NCI-H1436 treated with DMSO at 0.1 percent for 48 hours (cell line): ENCODE results near the gene ANKS1B.

Source experiments
- DNase-seq: peaks from one replicate; lab custom pipeline; 2025; lab: John Stamatoyannopoulos, UW

The ANKS1B gene

DNA sequence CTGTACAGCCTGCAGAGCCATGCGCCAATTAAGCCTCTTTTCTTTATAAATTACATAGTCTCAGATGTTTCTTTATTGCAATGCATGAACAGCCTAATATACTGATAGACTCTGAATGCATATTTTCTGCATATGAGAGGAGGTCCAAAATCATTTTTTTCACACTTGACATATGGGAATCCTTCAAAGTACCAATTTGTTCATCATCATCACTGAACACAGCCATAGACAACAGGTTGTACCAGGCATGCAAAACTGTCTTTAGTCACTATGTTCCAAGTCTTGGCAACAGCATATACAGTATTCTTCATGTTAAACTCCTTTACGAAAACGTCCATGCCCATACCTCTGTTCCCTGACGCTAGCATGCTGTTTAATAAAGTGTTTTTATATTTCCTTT is 807.9 kb downstream of the ANKS1B start:
- no peak for DNase-seq

DNA sequence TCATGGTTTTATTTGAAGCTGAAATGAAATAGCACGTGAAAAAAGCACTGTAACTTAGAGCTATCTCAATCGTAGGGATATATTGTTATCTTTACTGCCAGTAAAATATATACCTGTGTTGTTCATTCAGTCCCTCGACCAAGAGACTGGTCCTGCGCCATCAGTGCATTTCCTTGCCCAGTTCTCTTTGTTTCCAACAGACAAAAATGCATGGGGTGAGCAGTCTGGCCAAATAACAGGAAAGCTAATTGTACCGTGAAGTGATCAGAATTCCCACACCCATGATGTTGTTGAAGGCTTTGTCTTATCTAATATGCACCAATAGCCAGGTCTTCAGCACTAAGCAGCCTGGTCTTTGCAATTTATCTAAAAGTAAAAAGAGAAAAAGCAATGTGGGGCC is 814.3 kb downstream of the ANKS1B start:
- DNase-seq, result no peak

DNA sequence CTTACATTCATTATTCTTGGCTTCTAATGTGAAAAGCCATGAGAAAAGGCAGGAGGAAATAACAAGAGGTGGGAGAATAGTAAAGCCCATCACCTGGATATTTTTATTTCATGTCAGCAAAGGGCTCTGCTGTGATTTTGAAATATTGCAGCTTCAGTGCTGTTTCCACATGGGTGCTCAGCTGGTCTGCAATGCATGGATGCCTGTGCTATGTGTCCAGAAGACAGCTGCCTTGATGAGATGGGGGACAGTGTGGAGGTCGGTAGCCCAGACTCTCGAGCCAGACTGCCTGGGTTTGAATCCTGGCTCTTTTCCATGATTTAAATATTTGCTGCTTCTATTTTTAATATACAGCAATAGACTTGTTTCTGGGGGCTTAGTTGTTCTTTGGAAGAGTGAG is 814.7 kb downstream of the ANKS1B start:
- DNase-seq, result no peak

DNA sequence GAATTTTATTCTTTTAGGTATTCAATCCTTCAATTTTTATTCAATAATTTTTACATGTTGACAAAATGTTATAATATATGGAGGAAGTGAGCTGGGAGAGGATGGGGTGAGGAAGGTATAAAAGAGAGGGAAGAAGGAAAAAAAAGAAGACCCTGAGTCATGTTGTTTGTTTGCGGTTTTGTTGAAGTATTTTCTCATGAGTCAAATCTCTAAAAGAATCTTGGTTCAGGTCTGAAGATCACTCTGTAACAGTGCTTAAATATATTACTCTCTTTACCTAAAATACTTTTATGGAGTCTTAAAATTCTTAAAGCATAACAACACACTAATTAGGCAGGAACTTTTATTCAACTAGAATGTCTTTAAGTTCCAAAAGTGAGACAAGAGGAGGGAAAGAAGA is 826.8 kb downstream of the ANKS1B start:
- no peak for DNase-seq

DNA sequence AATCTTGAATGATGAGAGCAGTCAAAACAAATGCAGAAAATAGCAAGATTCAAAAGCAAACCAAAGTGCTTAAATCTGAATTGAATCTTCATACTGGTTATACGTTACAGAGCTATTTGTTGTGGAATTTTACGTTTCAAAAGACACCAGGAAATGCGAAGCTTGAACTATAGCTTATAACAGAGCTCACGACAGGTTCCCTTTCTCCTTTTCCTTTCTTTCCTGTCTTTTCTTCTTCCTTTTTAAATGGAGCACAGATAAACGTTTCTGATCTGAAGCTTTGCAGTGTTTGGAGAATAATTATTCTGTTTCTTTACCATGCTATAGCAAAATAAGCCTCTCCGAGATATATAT is 829.8 kb downstream of the ANKS1B start:
- no peak for DNase-seq

DNA sequence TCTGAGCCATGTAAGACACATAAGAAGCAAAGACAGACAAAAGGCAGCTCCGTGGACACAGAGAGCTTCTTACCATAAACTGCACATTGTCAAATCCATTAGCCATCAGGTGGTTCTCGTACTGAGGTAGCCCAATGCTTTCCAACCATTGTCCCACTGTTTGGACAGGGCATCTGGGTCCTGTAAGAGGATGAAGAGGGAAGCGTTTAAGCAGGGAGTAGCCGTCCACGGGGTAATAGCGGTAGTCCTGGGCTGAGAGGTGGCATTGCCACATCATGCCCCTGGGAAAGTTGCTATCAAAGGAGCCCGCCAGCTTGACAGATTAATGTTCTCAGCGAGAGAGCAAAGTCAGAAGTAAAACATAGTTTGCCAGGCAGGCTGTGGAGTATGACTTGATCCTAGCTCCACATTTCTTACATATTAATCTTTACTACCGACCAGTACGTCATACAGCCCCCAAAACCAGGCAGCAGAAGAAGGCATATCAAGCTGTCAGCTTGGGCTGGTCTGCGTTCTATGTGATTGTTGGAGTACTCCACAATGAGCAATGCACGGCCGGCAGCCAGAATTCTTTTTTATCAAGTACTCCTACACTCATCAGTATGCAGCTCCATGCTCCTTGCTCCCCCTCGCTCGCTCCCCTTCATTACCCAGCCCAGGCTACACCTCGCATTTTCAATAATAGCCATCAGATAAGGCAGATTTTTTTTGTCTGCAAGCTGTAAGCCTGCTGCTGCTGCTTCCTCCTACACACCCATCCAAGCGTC is 830.3 kb downstream of the ANKS1B start:
- no peak for DNase-seq

DNA sequence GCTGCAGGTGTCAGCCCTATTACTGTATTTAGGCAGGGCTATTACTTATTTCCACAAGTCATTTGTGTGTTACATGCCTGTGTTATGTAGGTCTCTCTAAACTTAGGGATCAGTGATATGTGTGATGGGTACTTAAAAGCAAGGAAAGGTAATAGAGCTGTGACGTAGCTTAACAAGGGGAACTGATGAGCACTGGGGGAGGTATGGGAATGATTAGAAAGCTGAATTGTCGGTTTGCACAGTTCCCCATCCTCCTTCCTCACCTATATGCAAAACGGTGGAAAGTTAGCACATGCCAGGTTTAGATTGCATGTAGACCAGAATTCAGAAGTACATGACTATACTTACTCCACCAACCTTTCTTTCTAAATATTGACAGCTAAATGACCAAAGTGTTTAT is 831.4 kb downstream of the ANKS1B start:
- DNase-seq, result no peak

DNA sequence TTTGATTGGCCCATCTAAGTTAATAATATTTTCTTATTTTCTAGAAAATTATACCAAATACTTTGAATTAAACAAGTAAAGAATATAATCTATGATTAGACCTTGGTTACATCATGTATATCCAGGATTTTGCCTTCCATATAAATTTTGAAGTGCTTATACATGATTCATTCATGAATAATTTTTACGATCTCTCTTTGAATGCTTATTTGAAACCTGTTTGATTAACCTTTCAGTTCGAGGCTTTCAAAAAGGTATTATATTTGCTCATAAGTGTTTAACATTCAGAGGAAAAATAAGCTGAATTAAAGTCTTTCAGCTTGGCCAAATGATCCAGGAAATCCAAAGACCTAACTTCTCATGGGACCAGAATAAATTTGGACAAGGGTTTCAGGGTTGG is 832.4 kb downstream of the ANKS1B start:
- no peak for DNase-seq

DNA sequence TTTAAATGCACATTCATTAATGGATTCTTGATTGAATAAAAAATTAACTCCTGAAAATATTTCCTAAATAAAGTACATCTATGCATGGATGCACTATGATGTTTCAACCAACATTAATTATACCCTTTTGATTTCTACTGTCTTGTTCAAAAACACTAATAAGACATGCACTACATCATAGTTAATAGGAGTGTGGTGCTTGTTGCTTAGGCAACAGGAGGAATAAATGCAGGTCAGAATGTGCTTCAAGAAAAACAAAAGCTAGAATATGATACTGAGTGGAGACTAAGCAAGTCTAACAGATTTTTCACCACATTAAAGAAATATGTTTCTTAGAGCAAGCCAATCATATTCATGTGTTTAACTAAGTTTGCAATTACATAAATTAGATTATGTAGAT is 833.0 kb downstream of the ANKS1B start:
- no peak for DNase-seq

DNA sequence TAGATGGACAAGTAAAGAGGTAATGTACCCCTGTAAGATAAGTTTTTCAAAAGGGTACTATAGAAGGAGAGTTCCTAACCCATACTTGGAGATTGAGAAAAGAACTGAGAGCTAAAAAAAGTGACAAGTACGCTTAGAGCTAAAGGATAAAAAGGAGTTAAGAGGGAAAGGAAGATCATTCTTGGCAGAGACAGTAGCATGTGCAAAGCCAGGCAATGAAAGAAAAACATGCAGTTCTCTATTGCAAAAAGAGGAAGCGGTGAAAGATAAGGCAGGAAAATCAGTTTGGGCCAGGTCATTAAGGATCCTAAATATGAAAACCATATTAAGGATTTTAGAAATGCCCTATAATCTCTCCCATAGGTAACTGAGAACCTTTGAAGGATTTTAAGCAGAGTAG is 837.6 kb downstream of the ANKS1B start:
- no peak for DNase-seq

DNA sequence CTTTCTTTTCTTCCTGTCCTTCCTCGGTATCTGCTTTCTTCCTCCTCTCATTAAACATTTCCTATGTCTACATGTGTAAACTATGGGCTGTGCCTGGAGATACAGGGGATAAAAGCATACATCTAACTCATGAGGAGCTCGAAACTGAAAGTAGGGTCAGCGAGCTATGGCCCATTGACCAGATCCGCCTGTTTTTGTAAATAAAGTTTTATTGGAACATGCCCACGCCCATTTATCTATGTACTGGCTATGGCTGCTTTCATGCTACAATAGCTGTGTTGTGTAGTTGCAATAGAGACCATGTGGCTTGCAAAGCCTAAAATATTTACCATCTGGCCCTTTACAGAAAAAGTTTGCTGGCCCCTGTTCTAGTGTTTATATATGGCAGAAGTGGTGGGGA is 838.0 kb downstream of the ANKS1B start:
- DNase-seq, result no peak

DNA sequence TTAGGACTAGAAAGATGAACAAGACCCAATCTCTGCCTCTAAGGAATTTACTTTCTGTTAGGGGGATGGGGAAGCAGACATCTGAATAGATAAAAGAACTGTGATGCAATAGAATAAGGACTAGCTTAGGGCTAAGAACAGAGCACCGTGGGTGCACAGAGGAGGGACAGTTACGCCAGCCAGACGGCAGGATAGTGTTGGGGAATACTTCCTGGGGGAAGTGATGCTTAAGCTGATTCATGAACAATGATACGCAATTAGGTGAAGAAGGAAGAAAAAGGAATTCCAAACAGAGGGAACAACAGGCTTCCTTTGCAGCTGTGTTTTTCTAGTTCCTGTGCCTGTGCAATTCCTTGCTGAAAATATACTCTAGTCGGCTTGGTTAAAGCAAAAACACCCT is 838.6 kb downstream of the ANKS1B start:
- DNase-seq, result no peak

DNA sequence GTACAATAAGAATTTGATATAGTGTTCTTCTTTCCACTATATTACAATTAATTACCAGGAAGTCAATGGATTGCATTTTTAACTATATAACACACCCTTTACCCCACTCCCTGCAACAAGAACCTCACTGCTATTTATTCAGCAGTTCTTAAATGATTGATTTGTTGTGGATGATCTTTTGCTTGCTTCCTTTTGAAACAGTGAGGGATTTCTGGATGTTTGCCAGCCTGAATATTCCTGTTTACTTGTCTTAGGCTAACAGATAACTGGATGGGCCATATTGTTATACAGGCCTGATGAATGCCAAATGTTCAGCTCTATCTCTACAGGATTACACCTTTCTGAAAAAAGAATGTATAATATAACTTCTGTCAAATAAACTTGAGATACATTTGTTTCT is 842.1 kb downstream of the ANKS1B start:
- DNase-seq, result no peak

DNA sequence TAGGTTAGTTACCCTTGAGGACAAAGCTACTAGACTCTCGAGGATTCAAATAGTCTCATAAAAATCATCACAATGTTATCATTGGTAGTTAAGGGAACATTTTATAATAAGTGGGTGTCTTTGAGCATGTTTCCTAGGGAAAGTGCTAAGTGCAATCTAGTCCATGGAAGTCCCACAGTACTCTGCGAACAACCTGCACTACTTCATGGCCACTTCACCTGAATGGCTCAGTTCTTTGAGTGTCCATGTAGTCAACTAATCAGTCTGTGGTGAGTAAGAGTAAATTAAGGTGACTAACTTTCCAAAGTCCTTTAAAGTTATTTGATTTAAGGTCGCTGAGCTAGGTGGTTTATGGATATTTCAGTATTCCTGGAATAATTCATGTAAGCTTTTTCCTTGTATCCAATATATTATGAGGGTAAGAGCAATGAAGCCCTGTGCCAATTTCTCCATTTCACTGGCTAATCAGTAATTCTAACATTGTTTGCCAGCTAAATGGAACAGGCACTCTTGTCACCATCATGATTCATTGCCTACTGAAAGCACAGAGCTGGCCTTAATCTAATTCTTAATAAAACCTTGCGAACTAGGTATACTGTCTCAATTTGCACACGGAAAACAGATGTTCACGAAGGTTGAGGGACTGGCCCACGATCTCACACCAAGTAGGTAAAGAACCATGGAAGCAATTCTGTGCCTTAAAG is 844.6 kb downstream of the ANKS1B start:
- no peak for DNase-seq

DNA sequence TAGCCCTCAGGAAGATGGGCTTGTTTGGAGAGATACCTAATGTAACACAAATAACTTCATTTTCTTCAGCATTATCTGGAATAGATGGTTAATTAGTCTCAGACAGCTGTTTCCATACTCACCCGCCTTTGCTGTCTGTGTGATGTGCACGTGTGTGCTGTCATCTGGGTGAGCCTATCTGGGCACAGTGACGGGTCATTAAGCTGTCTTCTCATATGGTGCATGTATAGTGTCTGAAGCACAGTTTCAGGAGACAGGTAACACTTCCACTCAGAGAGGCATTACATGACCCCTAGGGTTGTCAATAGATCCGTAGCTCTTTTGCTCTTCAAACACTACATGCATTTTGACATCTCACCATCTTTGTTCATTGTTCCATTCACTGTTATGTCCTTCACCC is 846.3 kb downstream of the ANKS1B start:
- DNase-seq, result no peak

DNA sequence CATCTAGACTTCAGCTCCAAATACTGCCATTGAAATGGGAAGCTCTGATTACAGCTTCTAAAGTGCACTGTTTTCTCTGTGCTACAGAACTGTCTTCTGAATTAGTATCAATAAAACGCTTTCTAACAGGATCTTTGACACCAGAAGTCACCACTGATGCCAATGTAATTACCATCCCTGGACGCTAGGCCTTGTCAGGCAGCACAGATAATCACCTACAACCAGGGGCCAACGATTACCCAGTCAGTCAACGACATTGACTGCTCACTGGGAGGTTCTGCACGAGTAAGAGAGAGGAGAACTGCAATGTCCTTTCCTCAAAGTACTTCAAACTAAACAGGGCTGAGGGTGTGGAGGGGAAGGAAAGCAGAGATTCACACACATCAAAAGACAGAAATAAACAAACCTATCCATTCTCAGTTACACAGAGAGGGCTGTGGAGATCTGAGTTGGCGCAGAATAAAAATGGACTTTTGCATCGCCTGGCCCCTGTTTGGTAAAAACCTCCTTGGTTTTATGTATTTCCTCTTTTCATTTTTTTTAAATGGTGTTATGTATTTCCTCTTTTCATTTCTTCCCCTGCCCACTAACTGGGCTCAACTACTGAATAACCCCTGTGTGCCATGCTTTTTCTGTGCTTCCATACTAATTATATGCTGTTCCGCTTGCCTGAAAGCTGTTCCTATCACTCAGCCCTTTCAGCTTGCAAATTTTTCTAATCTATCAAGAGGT is 847.4 kb downstream of the ANKS1B start:
- DNase-seq, result no peak

DNA sequence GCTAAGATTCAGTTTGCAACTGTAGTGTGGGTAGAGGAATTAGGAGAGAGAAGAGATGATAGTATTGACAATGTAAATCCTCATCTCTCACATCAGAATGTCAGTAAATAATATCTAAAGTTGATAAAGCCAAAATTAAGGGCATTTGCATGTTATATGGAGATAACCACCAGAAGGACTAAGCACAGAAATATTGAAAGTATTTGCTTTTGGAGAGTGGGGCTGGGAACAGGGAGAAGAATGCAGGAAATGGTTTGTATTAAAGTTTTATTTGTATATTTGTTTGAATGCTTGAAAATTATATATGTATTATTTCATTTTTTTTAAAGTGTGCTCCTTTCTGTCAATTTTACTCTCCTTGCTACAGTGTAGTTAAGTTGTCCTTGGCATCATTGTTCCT is 848.2 kb downstream of the ANKS1B start:
- no peak for DNase-seq

DNA sequence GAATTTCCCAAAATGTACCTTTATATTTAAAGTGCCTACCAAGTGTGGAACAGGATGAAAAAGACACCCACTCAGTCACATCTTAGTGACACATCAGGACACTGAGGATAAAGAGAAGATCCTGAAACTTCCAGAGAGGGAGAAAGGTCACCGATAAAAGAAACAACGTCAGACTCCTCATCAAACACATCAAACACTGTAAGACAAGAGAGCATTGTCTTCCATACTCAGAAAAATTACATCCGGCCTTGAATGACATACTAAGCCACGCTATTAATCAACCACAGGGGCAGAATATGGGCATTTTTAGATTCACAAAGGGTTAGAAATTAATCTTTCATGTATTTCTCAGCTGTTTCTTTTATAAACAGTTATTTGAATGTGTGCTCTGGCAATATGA is 849.4 kb downstream of the ANKS1B start:
- no peak for DNase-seq

DNA sequence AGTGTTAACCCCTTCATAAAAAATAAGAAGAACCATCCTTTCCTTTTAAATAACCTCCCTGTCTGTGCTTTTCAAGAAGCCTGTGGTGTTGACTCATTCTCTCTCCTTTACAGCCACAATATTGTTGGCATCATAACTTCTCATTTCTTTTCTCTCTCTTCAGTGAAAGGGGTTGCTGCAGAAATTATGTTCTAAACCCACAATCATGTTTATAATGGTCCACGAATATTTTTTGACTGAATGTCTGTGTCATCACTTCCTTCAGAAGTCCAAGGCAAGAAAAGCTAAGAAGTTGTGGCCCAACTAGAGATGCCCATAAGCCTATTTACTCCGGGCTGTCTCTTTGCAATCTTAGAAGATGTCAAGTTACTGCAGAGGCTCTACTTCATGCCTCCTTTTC is 851.3 kb downstream of the ANKS1B start:
- DNase-seq, result no peak

DNA sequence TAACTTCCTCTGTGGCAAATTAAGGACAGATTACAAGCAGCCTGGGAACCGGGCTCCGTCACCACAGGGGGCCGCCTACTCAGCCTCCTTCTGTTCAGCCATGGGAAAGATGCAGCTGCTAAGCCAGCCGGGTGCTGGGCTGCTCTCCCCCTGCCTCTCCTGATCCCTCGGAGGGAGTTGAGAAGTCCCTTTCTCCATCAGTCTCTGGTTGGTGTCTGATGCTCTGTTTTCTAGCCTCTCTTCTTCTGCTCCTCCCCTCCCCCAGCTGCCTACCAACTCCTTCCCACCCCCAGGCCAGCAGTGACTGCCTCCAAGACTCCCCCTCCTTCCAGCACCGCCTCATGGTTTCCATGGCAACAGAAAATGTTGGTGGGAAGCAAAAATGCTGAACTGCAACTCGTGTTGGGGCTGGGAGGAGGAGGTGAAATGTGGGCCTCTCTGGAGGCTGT is 853.0 kb downstream of the ANKS1B start:
- no peak for DNase-seq

DNA sequence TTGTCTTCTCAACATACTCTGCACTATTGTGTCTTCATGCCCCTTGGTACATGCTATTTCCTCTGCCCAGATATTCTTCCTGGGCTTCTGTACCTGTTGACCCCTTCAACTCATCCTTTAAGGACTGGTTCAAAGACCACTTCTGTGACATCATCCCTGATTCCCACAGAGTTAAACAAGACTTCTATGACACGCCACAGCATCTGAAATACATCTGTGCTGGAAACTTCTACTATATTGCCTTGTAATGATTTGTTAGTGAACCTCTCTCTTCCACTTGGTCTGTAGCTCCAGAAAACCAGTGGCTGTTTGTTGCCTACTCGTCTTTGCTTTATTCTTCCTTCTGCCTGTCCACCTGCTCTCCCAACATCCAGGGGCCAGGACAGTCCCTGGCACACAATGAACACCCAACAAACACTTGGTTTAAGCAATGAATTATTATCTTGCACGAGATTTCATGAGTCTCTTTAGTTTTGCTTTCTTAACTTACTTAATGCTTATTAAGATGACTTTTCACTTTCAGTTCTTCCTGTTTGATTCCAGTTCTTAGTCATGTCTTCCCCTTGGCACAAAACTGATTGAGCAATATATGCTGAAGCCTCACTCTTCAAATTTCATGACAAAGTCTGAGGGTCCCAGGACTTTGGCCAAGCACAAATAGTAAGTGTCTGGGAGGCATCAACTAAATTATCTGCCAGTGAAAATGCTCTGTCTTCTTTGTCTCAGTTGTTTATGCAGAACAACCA is 853.8 kb downstream of the ANKS1B start:
- no peak for DNase-seq

DNA sequence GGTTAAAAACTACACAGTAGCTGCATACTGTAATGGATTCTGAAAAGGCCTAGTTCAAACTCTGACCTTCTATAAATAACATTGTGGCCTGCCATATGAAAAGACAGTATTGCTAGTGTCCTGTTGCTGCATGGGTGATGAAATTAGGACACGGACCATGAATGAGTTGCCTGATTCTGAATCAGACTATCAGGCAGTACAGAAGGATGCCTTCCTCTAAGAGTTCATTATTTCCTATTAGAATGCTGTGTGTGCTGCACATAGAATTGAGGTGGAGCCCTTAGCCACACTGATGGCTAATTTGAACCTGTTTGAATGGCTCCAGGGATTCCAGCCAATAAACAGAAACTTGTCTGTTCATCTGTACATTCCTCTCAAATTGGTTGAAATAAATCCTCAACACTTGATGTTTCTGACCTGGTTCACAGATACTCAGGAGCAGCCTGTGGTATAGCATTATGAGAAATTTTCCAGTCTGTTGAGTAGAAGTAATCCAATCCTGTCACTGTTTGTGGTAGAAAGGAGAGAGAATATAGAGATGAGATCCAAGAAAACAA is 856.4 kb downstream of the ANKS1B start:
- no peak for DNase-seq
